GM21447 (cell line): Measurements from ENCODE around the gene TMEM150C.

ENCODE experiments used
- ATAC-seq: cut with Tn5 transposase; IDR thresholded peaks from one replicate; pipeline ENCODE4 v1.9.1; 2021; ENCODE audit not compliant: unreplicated experiment

Gene TMEM150C

GRCh38 chr4:82561786-82562563 lies at the start of gene TMEM150C:
TMEM150C (minus strand) TSS chr4:82561988; CDS start chr4:82504657, 57,331 bp downstream.
- no peak for ATAC-seq

- ATAC-seq = no peak
Observed at GRCh38 chr4:82611527-82611926, 49.7 kb upstream of the TMEM150C start.

GRCh38 chr4:82610041-82610440 lies 48.3 kb upstream of the TMEM150C start:
- ATAC-seq = no peak

- ATAC-seq = no peak
Observed at GRCh38 chr4:82606622-82607021, 44.8 kb upstream of the TMEM150C start.

- no peak for ATAC-seq
Observed at GRCh38 chr4:82604522-82604921, 42.7 kb upstream of the TMEM150C start.

- no peak for ATAC-seq
Observed at GRCh38 chr4:82601242-82602015, 39.6 kb upstream of the TMEM150C start.

GRCh38 chr4:82599336-82599735 lies 37.5 kb upstream of the TMEM150C start:
- ATAC-seq = no peak

- ATAC-seq = no peak
Observed at GRCh38 chr4:82594456-82594855, 32.7 kb upstream of the TMEM150C start.

- ATAC-seq = no peak
Observed at GRCh38 chr4:82593411-82593810, 31.6 kb upstream of the TMEM150C start.

GRCh38 chr4:82592639-82593038 lies 30.9 kb upstream of the TMEM150C start:
- ATAC-seq = no peak

GRCh38 chr4:82591592-82591991 lies 29.8 kb upstream of the TMEM150C start:
- ATAC-seq = no peak

- no peak for ATAC-seq
Observed at GRCh38 chr4:82589756-82590155, 28.0 kb upstream of the TMEM150C start.

GRCh38 chr4:82588771-82589270 lies 27.0 kb upstream of the TMEM150C start:
- no peak for ATAC-seq

- ATAC-seq = no peak
Observed at GRCh38 chr4:82587826-82588540, 26.2 kb upstream of the TMEM150C start.

GRCh38 chr4:82585690-82586435 lies 24.1 kb upstream of the TMEM150C start:
- ATAC-seq = no peak

GRCh38 chr4:82584931-82585330 lies 23.1 kb upstream of the TMEM150C start:
- ATAC-seq = no peak

- no peak for ATAC-seq
Observed at GRCh38 chr4:82583897-82584587, 22.3 kb upstream of the TMEM150C start.

GRCh38 chr4:82579932-82580331 lies 18.1 kb upstream of the TMEM150C start:
- no peak for ATAC-seq

- no peak for ATAC-seq
Observed at GRCh38 chr4:82578935-82579334, 17.1 kb upstream of the TMEM150C start.

- no peak for ATAC-seq
Observed at GRCh38 chr4:82577451-82577850, 15.7 kb upstream of the TMEM150C start.
